GM12801 (cell line): Measurements from ENCODE around the gene DCTN3.

Experiments used
- TF ChIP-seq, protein P1 (sequence below): IDR thresholded peaks from one replicate; pipeline ENCODE4 v1.5.1; 2011; ENCODE audit warnings: control low read depth; ENCODE audit not compliant: insufficient read length; ENCODE audit errors: extremely low read depth

Gene DCTN3

DNA sequence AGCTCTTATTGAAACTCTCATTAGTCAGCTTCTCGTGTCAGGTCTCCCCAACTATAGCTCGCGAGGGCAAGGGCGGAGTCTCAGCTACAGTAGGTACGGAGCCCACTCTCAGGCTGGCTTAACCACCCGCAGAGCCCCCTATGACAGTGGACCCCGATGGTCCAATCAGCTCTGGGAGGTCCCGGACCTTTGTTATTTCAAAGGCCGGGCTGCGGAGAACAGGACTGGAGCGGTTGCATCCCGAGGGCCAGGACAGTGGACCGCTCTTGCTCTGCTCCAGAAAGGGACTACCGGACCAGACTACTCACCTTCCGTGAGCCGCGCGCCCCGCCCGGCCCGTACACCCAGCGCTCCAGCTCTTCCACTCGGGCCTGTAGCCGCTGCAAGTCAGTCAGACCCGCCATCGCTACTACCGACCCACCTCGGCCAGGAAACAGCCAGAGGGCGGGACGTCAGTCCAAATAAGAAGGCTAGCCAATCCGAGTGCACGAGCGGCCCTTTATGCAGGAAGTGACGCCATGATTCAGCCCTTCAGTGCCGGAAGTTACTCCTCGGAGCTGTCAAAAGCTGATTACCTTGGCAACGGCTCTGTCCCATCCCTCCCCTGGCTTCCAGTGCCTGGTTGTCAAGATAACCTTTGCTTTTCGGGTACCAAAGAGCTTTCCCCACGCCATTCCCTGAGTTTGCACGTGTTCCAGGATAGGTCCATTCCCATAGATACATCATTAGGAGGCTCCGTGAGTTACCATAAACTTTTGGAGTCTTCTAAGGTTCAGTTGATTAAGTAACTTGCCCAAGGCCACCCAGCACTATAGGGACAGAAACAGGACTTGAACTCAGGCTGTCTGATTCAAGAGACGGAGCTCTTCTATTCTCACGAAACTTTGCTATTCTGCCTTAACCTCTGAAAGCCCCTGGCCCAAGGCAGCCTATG is at the start of gene DCTN3:
Gene DCTN3 (minus strand): TSS at position 435 of the 934 bp plus-strand sequence. CDS start 31 bp downstream, at position 404.
- TF ChIP-seq, protein P1, sequence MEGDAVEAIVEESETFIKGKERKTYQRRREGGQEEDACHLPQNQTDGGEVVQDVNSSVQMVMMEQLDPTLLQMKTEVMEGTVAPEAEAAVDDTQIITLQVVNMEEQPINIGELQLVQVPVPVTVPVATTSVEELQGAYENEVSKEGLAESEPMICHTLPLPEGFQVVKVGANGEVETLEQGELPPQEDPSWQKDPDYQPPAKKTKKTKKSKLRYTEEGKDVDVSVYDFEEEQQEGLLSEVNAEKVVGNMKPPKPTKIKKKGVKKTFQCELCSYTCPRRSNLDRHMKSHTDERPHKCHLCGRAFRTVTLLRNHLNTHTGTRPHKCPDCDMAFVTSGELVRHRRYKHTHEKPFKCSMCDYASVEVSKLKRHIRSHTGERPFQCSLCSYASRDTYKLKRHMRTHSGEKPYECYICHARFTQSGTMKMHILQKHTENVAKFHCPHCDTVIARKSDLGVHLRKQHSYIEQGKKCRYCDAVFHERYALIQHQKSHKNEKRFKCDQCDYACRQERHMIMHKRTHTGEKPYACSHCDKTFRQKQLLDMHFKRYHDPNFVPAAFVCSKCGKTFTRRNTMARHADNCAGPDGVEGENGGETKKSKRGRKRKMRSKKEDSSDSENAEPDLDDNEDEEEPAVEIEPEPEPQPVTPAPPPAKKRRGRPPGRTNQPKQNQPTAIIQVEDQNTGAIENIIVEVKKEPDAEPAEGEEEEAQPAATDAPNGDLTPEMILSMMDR: no peak

DNA sequence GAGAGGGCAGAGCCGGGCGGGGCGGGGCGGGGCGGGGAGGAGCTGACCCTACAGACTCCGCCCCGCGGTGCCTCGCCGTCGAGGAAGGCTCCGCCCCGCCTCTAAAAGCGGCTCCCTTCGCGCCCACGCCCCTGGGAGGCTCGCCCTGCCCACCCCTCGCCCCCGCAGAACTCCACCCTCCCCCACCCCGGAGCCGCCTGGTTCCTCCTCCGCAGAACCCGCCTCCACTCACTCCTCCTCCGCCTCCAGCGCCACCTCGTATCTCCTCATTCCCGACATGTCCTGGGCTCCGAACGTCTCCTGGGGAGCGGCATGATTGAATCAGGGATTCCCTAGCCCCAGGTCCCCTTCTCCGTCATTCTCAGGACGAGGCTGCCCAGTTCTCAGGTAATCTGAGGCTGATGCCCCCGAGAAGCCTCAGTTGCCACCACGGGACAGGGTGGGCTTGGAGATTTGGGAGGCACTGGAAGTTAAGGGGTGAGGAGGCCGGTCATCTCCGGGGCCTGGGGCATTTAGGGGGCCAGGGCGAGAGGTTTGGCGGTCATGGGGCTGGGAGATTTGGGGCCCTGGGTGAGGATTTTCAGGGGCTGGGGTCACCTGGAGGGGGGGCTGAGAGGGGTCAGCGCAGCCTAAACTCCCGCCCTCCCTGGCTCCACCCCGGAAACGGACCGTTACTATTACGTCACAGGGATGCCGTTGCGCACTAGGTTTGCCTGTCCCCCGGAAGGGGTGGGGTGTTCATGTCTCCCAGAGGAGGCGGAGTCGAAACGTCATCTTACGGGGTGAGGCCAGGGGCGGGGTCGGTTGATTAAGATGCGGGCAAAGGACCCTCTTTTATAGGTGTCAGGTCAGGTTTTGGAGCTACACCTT is 45.3 kb upstream of the DCTN3 start:
- TF ChIP-seq, protein P1: no peak

DNA sequence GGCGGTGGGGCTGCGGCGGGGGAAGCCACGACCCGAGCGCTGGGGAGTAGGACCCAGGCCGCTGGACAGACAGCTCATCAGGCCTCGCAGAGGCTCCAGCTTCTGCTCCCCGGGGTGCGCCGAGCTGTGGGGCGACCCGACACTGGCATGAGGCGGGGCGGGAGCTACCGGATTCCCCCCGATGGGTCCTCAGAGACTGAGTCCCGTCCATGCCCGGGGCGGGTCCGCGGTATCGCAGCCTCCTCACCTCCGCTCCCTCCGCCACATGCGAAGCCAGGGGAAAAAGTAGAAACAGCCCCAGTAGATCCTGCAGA is 44.7 kb upstream of the DCTN3 start:
- TF ChIP-seq, protein P1: no peak

DNA sequence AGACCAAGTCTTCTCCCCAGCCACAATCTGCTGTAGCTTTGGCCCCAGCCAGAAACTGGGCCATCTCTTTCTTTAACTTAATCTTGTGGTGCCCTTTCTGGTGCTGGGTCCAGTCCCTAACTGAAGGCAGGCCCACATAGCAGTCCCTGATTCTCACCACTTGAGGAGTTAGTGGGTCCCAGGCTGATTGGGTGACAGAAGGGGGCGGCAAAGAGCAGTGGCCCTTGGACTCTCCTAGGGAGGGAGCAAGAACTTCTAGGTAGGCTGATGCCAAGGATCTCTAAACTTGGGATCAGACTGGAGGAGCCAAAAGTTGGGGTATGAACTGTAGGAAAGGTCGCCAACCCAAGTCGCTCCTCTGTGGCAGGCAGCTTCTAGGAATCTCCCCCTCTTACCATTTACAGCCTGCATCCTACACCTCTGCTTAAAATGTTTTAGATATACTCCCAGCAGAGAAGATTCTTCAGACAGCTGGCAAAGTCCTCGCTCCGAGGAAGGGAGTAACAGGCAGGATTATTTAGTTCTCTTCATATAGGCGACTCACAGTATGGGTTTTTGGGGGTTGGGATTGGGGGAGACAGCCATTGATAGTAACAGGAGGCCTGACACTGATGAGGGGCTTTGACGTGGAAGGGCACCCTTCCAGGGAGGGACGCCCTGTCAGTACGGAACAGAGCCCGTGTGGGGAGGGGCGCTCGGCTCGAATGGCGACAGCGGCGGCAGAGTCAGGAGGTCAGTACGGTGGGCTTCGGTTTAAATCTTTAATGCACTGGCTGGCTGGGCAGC is 44.2 kb upstream of the DCTN3 start:
- TF ChIP-seq, protein P1: no peak

DNA sequence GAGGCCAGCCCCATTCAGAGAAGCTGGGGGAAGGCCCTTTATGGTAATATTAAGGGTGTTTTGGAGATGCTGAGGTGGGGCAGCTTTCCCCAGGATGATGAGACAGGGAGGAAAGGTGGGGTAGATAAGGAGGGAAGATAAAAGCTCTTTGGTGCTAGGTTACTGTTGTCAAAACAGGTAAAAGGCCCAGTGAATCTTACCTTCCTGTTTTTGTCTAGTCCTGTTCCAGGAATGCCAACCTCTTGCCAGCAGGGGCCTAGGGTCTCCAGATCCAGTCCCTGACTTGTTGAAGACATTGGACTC is 43.0 kb upstream of the DCTN3 start:
- TF ChIP-seq, protein P1: no peak

DNA sequence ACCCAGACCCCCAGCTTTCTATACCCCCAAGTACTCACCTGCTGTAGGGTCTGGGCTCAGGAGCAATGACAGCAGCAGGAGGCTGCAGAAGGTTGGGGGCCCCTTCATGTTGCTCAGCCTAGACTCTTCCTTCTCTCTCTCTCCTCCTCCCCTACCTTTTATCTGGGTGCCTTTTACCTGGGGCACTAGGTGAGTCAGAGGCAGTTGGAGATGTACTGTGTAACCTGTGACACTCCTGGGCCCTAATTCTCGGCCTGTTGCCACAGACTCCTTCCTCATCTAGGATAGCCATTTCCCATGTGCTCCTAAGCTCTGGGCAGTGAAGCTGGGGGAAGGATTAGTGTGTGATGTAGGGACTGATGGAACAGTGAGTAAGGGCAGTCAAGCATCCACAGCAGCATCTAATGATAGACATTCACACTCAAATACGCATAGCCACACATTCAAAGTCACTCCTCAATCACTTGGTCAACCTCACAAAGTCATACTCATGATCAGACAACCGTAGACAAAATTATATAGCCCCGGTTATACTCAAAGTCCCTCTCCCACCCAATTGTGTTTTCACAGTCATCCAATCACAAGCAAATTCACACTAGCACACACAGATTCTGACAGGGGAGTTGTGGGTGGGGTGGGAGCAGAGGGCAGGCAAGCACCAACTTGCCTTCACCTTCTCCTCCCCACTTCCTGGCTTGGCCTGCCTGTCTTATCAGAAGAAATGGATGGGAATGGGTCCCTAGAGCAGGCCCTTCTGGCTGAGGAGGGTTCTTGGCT is 42.4 kb upstream of the DCTN3 start, which contains the start of gene CCL27:
Gene CCL27 (minus strand): TSS at position 132 of the 777 bp plus-strand sequence. CDS start 24 bp downstream, at position 108.
- TF ChIP-seq, protein P1: no peak
